ENCODE measurements around the gene DRC1. TPM values are rescaled to one million over a fixed set of nuclear protein-coding genes. Genes with fewer than 3 reads are reported as not detected.

DRC1 gene
- polyA plus RNA-seq, 4 donors = 0.09 to 0.18 TPM; not detected in 2

GRCh38 chr2:26424221-26424620 is 22.5 kb downstream of the DRC1 start:
- WGBS, 3 donors = 64 to 72% (median 71%) methylated on average over 3 of the region's 3 CpGs
- H3K27ac ChIP-seq (ENCODE audit: low read depth in 1 of 3, low read length in 2 of 3) = no peak overlapping the region
- FAIRE-seq (no peak), DNase-seq (no peak)
- H3K9me3 ChIP-seq (ENCODE audit: control insufficient read depth in 2 of 2, insufficient read depth in 1 of 2, low read depth in 1 of 2, low read length in 1 of 2) = no peaks in the 10 kb centered on the region
- H3K4me3 ChIP-seq (ENCODE audit: low read depth in 1 of 3, low read length in 3 of 3) = no peak overlapping the region
- H3K4me1 ChIP-seq (ENCODE audit: control insufficient read depth in 3 of 3, insufficient read depth in 2 of 3, low read depth in 1 of 3, low read length in 2 of 3) = no peaks in the 10 kb centered on the region
- H3K36me3 ChIP-seq (ENCODE audit: control insufficient read depth in 3 of 3, insufficient read depth in 2 of 3, low read depth in 1 of 3, low read length in 3 of 3) = no peaks in the 10 kb centered on the region
- peaks cover 0 to 2% (median 0%) of the 10 kb centered on the region in 3 donors for H3K27me3 ChIP-seq (ENCODE audit: control insufficient read depth in 3 of 3, insufficient read depth in 3 of 3, low read length in 3 of 3)

- FAIRE-seq (no peak), DNase-seq (peak; percentile 36 to 52)
- WGBS, 3 donors = 58 to 81% (median 69%) methylated on average over 2 of the region's 2 CpGs
- Histone ChIP-seq H3K27me3 (ENCODE audit: control insufficient read depth in 3 of 3, insufficient read depth in 3 of 3, low read length in 3 of 3) (peaks cover 0 to 2% (median 2%) of the 10 kb centered on the region in 3 donors), H3K4me1 (ENCODE audit: control insufficient read depth in 3 of 3, insufficient read depth in 2 of 3, low read depth in 1 of 3, low read length in 2 of 3) (peaks cover 0 to 2% (median 0%) of the 10 kb centered on the region in 3 donors), H3K36me3 (ENCODE audit: control insufficient read depth in 3 of 3, insufficient read depth in 2 of 3, low read depth in 1 of 3, low read length in 3 of 3) (no peaks in the 10 kb centered on the region), H3K9me3 (ENCODE audit: control insufficient read depth in 2 of 2, insufficient read depth in 1 of 2, low read depth in 1 of 2, low read length in 1 of 2) (no peaks in the 10 kb centered on the region), H3K27ac (ENCODE audit: low read depth in 1 of 3, low read length in 2 of 3) (no peak overlapping the region), H3K4me3 (ENCODE audit: low read depth in 1 of 3, low read length in 3 of 3) (no peak overlapping the region)
Observed at GRCh38 chr2:26428846-26429245, 27.1 kb downstream of the DRC1 start.

GRCh38 chr2:26429779-26430578 is 28.3 kb downstream of the DRC1 start:
- DNase-seq (no peak), FAIRE-seq (no peak)
- Histone ChIP-seq H3K4me3 (ENCODE audit: low read depth in 1 of 3, low read length in 3 of 3) (no peak overlapping the region), H3K36me3 (ENCODE audit: control insufficient read depth in 3 of 3, insufficient read depth in 2 of 3, low read depth in 1 of 3, low read length in 3 of 3) (no peaks in the 10 kb centered on the region), H3K27ac (ENCODE audit: low read depth in 1 of 3, low read length in 2 of 3) (no peak overlapping the region), H3K4me1 (ENCODE audit: control insufficient read depth in 3 of 3, insufficient read depth in 2 of 3, low read depth in 1 of 3, low read length in 2 of 3) (peaks cover 0 to 2% (median 0%) of the 10 kb centered on the region in 3 donors), H3K9me3 (ENCODE audit: control insufficient read depth in 2 of 2, insufficient read depth in 1 of 2, low read depth in 1 of 2, low read length in 1 of 2) (no peaks in the 10 kb centered on the region), H3K27me3 (ENCODE audit: control insufficient read depth in 3 of 3, insufficient read depth in 3 of 3, low read length in 3 of 3) (peaks cover 0 to 2% (median 2%) of the 10 kb centered on the region in 3 donors)
- 67 to 76% (median 71%) methylated on average over 8 of the region's 8 CpGs for WGBS, 3 donors

GRCh38 chr2:26430826-26431225 is 29.1 kb downstream of the DRC1 start:
- no peak for DNase-seq
- Histone ChIP-seq H3K27ac (ENCODE audit: low read depth in 1 of 3, low read length in 2 of 3) (no peak overlapping the region), H3K27me3 (ENCODE audit: control insufficient read depth in 3 of 3, insufficient read depth in 3 of 3, low read length in 3 of 3) (peaks cover 0 to 2% (median 2%) of the 10 kb centered on the region in 3 donors), H3K4me3 (ENCODE audit: low read depth in 1 of 3, low read length in 3 of 3) (no peak overlapping the region), H3K36me3 (ENCODE audit: control insufficient read depth in 3 of 3, insufficient read depth in 2 of 3, low read depth in 1 of 3, low read length in 3 of 3) (no peaks in the 10 kb centered on the region), H3K4me1 (ENCODE audit: control insufficient read depth in 3 of 3, insufficient read depth in 2 of 3, low read depth in 1 of 3, low read length in 2 of 3) (peaks cover 0 to 2% (median 0%) of the 10 kb centered on the region in 3 donors), H3K9me3 (ENCODE audit: control insufficient read depth in 2 of 2, insufficient read depth in 1 of 2, low read depth in 1 of 2, low read length in 1 of 2) (no peaks in the 10 kb centered on the region)
- 89 to 93% (median 92%) methylated on average over 7 of the region's 7 CpGs for WGBS, 3 donors
- no peak for FAIRE-seq

GRCh38 chr2:26432363-26432762 is 30.6 kb downstream of the DRC1 start:
- Histone ChIP-seq H3K9me3 (ENCODE audit: control insufficient read depth in 2 of 2, insufficient read depth in 1 of 2, low read depth in 1 of 2, low read length in 1 of 2) (no peaks in the 10 kb centered on the region), H3K4me3 (ENCODE audit: low read depth in 1 of 3, low read length in 3 of 3) (no peak overlapping the region), H3K27ac (ENCODE audit: low read depth in 1 of 3, low read length in 2 of 3) (no peak overlapping the region), H3K27me3 (ENCODE audit: control insufficient read depth in 3 of 3, insufficient read depth in 3 of 3, low read length in 3 of 3) (peaks cover 0 to 2% (median 2%) of the 10 kb centered on the region in 3 donors), H3K36me3 (ENCODE audit: control insufficient read depth in 3 of 3, insufficient read depth in 2 of 3, low read depth in 1 of 3, low read length in 3 of 3) (no peaks in the 10 kb centered on the region), H3K4me1 (ENCODE audit: control insufficient read depth in 3 of 3, insufficient read depth in 2 of 3, low read depth in 1 of 3, low read length in 2 of 3) (peaks cover 0 to 2% (median 0%) of the 10 kb centered on the region in 3 donors)
- no peak for DNase-seq
- FAIRE-seq = no peak

GRCh38 chr2:26432859-26433258 is 31.1 kb downstream of the DRC1 start:
- no peaks in the 10 kb centered on the region for H3K9me3 ChIP-seq (ENCODE audit: control insufficient read depth in 2 of 2, insufficient read depth in 1 of 2, low read depth in 1 of 2, low read length in 1 of 2)
- H3K27ac ChIP-seq (ENCODE audit: low read depth in 1 of 3, low read length in 2 of 3) = no peak overlapping the region
- H3K27me3 ChIP-seq (ENCODE audit: control insufficient read depth in 3 of 3, insufficient read depth in 3 of 3, low read length in 3 of 3) = peaks cover 0 to 2% (median 0%) of the 10 kb centered on the region in 3 donors
- H3K4me1 ChIP-seq (ENCODE audit: control insufficient read depth in 3 of 3, insufficient read depth in 2 of 3, low read depth in 1 of 3, low read length in 2 of 3) = peaks cover 0 to 3% (median 0%) of the 10 kb centered on the region in 3 donors
- no peaks in the 10 kb centered on the region for H3K36me3 ChIP-seq (ENCODE audit: control insufficient read depth in 3 of 3, insufficient read depth in 2 of 3, low read depth in 1 of 3, low read length in 3 of 3)
- DNase-seq = no peak
- FAIRE-seq = no peak
- 34 to 41% (median 39%) methylated on average over 2 of the region's 2 CpGs for WGBS, 3 donors
- H3K4me3 ChIP-seq (ENCODE audit: low read depth in 1 of 3, low read length in 3 of 3) = no peak overlapping the region

GRCh38 chr2:26435106-26435505 is 33.4 kb downstream of the DRC1 start:
- H3K27ac ChIP-seq (ENCODE audit: low read depth in 1 of 3, low read length in 2 of 3) = no peak overlapping the region
- H3K36me3 ChIP-seq (ENCODE audit: control insufficient read depth in 3 of 3, insufficient read depth in 2 of 3, low read depth in 1 of 3, low read length in 3 of 3) = no peaks in the 10 kb centered on the region
- FAIRE-seq (no peak), DNase-seq (no peak)
- no peak overlapping the region for H3K4me3 ChIP-seq (ENCODE audit: low read depth in 1 of 3, low read length in 3 of 3)
- peaks cover 0 to 2% (median 0%) of the 10 kb centered on the region in 3 donors for H3K27me3 ChIP-seq (ENCODE audit: control insufficient read depth in 3 of 3, insufficient read depth in 3 of 3, low read length in 3 of 3)
- no peaks in the 10 kb centered on the region for H3K9me3 ChIP-seq (ENCODE audit: control insufficient read depth in 2 of 2, insufficient read depth in 1 of 2, low read depth in 1 of 2, low read length in 1 of 2)
- WGBS, 3 donors = 43 to 77% (median 61%) methylated on average over 2 of the region's 2 CpGs
- peaks cover 0 to 20% (median 0%) of the 10 kb centered on the region in 3 donors for H3K4me1 ChIP-seq (ENCODE audit: control insufficient read depth in 3 of 3, insufficient read depth in 2 of 3, low read depth in 1 of 3, low read length in 2 of 3)

GRCh38 chr2:26438526-26438925 is 36.8 kb downstream of the DRC1 start:
- Histone ChIP-seq H3K36me3 (ENCODE audit: control insufficient read depth in 3 of 3, insufficient read depth in 2 of 3, low read depth in 1 of 3, low read length in 3 of 3) (no peaks in the 10 kb centered on the region), H3K4me1 (ENCODE audit: control insufficient read depth in 3 of 3, insufficient read depth in 2 of 3, low read depth in 1 of 3, low read length in 2 of 3) (peaks cover 0 to 27% (median 0%) of the 10 kb centered on the region in 3 donors), H3K27me3 (ENCODE audit: control insufficient read depth in 3 of 3, insufficient read depth in 3 of 3, low read length in 3 of 3) (no peaks in the 10 kb centered on the region), H3K4me3 (ENCODE audit: low read depth in 1 of 3, low read length in 3 of 3) (no peak overlapping the region), H3K9me3 (ENCODE audit: control insufficient read depth in 2 of 2, insufficient read depth in 1 of 2, low read depth in 1 of 2, low read length in 1 of 2) (no peaks in the 10 kb centered on the region), H3K27ac (ENCODE audit: low read depth in 1 of 3, low read length in 2 of 3) (peak overlapping the region in 1 of 3 donors; percentile 85)
- FAIRE-seq (no peak), DNase-seq (peak; percentile 84 to 86)
- 34 to 48% (median 42%) methylated on average over 8 of the region's 8 CpGs for WGBS, 3 donors

All from small intestine (tissue), 7 donors.